HFFc6 (cell line): ENCODE measurements around the gene KCND2. TPM values are rescaled to one million over a fixed set of nuclear protein-coding genes. Genes with fewer than 3 reads are reported as not detected.

Source experiments
- DNase-seq: peaks from one replicate; pipeline ENCODE4 v3.0.0-alpha.2; 2018
- H3K27ac Mint-ChIP-seq: 2 replicates; pipeline ENCODE4 v1.8.0; 2020; ENCODE audit warnings: mild to moderate bottlenecking, mixed read lengths
- H3K27me3 Mint-ChIP-seq: 2 replicates; pipeline ENCODE4 v1.8.0; 2021; ENCODE audit warnings: mild to moderate bottlenecking, moderate library complexity, mixed read lengths; ENCODE audit not compliant: insufficient read depth
- H3K36me3 Mint-ChIP-seq: 2 replicates; pipeline ENCODE4 v1.8.0; 2021; ENCODE audit warnings: low read depth, mixed read lengths
- H3K4me1 Mint-ChIP-seq: 2 replicates; pipeline ENCODE4 v1.8.0; 2020; ENCODE audit warnings: low read depth, mixed read lengths
- H3K4me3 Mint-ChIP-seq: 2 replicates; pipeline ENCODE4 v1.8.0; 2020; ENCODE audit warnings: mild to moderate bottlenecking, moderate library complexity, mixed read lengths
- H3K9me3 Mint-ChIP-seq: 2 replicates; pipeline ENCODE4 v1.8.0; 2020; ENCODE audit warnings: mild to moderate bottlenecking, mixed read lengths
- total RNA-seq, 6 experiments: library from RNA; stranded (reverse); fragmentation: NEBNext Ultra II Directional; extraction: Animal tissue kit (Norgen Biotek cat#: 25700); gene quantifications; 2 replicates in 1 of 6; 3 replicates in 5 of 6; pipeline ENCODE4 v1.2.3, GENCODE V29; 2021
- TF ChIP-seq, protein P1 (sequence below): fragments of 200-600 bp; sonication (generic); IDR thresholded peaks from 2 replicates; pipeline ENCODE4 v1.5.0; 2021; ENCODE audit warnings: antibody characterized with exemption, mild to moderate bottlenecking

The KCND2 gene
- total RNA-seq, 6 experiments from 2014 or later = not detected

GRCh38 chr7:120723465-120724385, 450.8 kb downstream of the KCND2 start:
- Mint-ChIP-seq H3K4me3 (no peak overlapping the region), H3K9me3 (no peaks in the 10 kb centered on the region)

DNA sequence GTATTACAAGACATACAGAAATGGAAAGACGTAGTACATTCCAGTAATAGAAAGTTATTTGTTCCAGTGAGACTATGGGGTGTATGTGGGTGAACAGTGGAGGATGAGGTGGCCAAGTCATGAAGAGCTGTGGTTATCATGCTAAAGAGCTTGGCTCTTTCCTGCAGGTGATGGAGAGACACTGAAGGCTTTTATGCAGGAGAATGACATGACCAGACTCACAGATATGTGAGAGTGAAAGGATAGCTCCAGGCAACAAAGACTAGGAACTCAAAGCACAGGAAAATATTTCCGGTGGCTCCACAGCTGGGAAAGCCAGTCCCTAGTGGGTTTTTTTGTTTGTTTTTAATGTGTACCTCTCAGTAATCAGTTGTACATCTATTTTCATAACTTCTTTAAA, 451.5 kb downstream of the KCND2 start:
- no peak overlapping the region for H3K4me3 Mint-ChIP-seq
- H3K27me3 Mint-ChIP-seq = peaks cover 2% of the 10 kb centered on the region
- DNase-seq = no peak
- TF ChIP-seq, protein P1, sequence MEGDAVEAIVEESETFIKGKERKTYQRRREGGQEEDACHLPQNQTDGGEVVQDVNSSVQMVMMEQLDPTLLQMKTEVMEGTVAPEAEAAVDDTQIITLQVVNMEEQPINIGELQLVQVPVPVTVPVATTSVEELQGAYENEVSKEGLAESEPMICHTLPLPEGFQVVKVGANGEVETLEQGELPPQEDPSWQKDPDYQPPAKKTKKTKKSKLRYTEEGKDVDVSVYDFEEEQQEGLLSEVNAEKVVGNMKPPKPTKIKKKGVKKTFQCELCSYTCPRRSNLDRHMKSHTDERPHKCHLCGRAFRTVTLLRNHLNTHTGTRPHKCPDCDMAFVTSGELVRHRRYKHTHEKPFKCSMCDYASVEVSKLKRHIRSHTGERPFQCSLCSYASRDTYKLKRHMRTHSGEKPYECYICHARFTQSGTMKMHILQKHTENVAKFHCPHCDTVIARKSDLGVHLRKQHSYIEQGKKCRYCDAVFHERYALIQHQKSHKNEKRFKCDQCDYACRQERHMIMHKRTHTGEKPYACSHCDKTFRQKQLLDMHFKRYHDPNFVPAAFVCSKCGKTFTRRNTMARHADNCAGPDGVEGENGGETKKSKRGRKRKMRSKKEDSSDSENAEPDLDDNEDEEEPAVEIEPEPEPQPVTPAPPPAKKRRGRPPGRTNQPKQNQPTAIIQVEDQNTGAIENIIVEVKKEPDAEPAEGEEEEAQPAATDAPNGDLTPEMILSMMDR = no peak
- no peaks in the 10 kb centered on the region for H3K36me3 Mint-ChIP-seq
- no peaks in the 10 kb centered on the region for H3K4me1 Mint-ChIP-seq
- H3K27ac Mint-ChIP-seq = no peak overlapping the region
- H3K9me3 Mint-ChIP-seq = no peaks in the 10 kb centered on the region

More at GRCh38 chr7:120723465-120724385, 450.8 kb downstream of the KCND2 start:
- TF ChIP-seq, protein P1 = no peak
- Mint-ChIP-seq H3K27me3 (peaks cover 2% of the 10 kb centered on the region), H3K27ac (no peak overlapping the region), H3K36me3 (no peaks in the 10 kb centered on the region), H3K4me1 (no peaks in the 10 kb centered on the region)
- DNase-seq = no peak

GRCh38 chr7:120724955-120725354, 452.0 kb downstream of the KCND2 start:
- H3K4me1 Mint-ChIP-seq = no peaks in the 10 kb centered on the region
- no peaks in the 10 kb centered on the region for H3K9me3 Mint-ChIP-seq
- peaks cover 2% of the 10 kb centered on the region for H3K27me3 Mint-ChIP-seq
- TF ChIP-seq, protein P1 = no peak
- H3K27ac Mint-ChIP-seq = no peak overlapping the region
- DNase-seq = no peak
- no peak overlapping the region for H3K4me3 Mint-ChIP-seq
- H3K36me3 Mint-ChIP-seq = no peaks in the 10 kb centered on the region

DNA sequence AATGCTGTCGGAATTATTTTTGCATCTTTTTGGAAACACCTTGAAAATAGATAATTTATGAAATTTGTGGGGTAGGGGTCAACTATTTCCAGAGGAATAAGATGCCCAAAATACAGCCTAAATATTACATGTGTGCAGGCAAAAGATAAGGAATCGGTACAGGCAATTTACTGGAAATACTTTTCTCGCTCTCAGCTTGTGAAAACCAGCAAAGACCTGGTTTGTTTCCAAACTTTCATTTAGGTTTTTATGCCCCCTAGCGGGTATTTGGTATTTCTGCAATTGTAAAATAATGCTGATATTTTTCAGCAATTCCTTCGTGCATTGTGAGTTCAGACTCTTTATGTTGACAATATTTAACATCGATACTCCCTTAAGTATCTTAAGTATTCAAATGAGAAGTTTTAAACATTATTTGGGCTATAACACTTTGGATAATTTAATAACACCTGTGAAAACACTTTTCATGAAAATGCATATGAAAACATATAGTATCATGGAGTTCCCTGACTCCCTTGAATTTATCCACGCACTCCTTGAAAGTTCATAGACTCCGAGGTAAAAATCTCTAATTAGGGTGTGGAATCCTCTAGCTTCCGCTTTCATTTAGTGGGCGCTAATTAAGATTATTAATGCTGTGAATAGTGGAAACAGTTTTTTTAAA, 452.5 kb downstream of the KCND2 start:
- Mint-ChIP-seq H3K4me3 (no peak overlapping the region), H3K9me3 (no peaks in the 10 kb centered on the region), H3K36me3 (no peaks in the 10 kb centered on the region), H3K27me3 (peaks cover 2% of the 10 kb centered on the region), H3K4me1 (no peaks in the 10 kb centered on the region), H3K27ac (no peak overlapping the region)
- TF ChIP-seq, protein P1 = peak; percentile 84
- DNase-seq = peak; percentile 27

DNA sequence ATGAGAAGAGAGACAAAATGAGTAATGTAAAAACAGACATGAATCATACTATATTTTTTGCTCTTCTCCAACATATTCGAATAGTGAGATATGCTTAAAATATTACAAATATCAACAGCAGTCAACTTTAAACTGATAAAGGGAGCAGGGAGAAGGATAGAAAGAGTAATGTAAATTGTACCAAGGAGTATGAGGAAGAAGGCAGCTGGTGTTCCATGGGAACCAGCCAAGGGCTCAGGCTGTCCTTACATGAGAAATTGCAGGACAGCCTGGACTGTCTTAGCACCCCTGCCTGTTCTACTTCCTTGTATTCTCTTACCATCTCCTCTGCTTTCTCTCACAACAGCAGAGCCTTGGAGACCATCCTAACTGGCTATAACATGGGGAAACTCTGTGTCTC, 456.3 kb downstream of the KCND2 start:
- Mint-ChIP-seq H3K9me3 (no peaks in the 10 kb centered on the region), H3K4me3 (no peak overlapping the region), H3K4me1 (peaks cover 6% of the 10 kb centered on the region; the same call in 1 of the 2 replicates), H3K36me3 (no peaks in the 10 kb centered on the region), H3K27ac (no peak overlapping the region), H3K27me3 (no peaks in the 10 kb centered on the region)
- DNase-seq = no peak
- TF ChIP-seq, protein P1 = no peak
